ENCODE measurements around the gene HS6ST1. TPM values are rescaled to one million over a fixed set of nuclear protein-coding genes. Genes with fewer than 3 reads are reported as not detected.
A peak's percentile ranks its signal among the peaks of the same experiment; 100 is the strongest.

The HS6ST1 gene
- total RNA-seq, 3 donors from 2014 or later: 15.7 to 38.6 (median 29.8) TPM

GRCh38 chr2:128284037-128284441 lies 34.6 kb downstream of the HS6ST1 start:
- Histone ChIP-seq H3K27me3 (no peaks in the 10 kb centered on the region), H3K36me3 (no peaks in the 10 kb centered on the region), H3K9me3 (no peaks in the 10 kb centered on the region), H3K4me1 (peaks cover 11 to 13% of the 10 kb centered on the region in 2 donors), H3K4me3 (no peak overlapping the region), H3K27ac (no peak overlapping the region)
- no peak for DNase-seq (ENCODE audit: low spot score in 2 of 2)
- intact Hi-C loops (cut with DNase I; ENCODE audit: low total_unique reads): no loop called here
- TF ChIP-seq, protein P1, sequence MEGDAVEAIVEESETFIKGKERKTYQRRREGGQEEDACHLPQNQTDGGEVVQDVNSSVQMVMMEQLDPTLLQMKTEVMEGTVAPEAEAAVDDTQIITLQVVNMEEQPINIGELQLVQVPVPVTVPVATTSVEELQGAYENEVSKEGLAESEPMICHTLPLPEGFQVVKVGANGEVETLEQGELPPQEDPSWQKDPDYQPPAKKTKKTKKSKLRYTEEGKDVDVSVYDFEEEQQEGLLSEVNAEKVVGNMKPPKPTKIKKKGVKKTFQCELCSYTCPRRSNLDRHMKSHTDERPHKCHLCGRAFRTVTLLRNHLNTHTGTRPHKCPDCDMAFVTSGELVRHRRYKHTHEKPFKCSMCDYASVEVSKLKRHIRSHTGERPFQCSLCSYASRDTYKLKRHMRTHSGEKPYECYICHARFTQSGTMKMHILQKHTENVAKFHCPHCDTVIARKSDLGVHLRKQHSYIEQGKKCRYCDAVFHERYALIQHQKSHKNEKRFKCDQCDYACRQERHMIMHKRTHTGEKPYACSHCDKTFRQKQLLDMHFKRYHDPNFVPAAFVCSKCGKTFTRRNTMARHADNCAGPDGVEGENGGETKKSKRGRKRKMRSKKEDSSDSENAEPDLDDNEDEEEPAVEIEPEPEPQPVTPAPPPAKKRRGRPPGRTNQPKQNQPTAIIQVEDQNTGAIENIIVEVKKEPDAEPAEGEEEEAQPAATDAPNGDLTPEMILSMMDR (IDR thresholded peaks at IDR 0.05): no peak
- no peak for TF ChIP-seq POLR2A (IDR thresholded peaks at IDR 0.05)
- no peak for TF ChIP-seq POLR2AphosphoS5 (IDR thresholded peaks at IDR 0.05)

GRCh38 chr2:128282976-128283810 lies 35.5 kb downstream of the HS6ST1 start:
- no peak for TF ChIP-seq POLR2AphosphoS5 (IDR thresholded peaks at IDR 0.05)
- TF ChIP-seq, protein P1 (IDR thresholded peaks at IDR 0.05): no peak
- TF ChIP-seq POLR2A (IDR thresholded peaks at IDR 0.05): no peak
- Histone ChIP-seq H3K27me3 (no peaks in the 10 kb centered on the region), H3K9me3 (no peaks in the 10 kb centered on the region), H3K27ac (peak overlapping the region; percentile 40 to 80), H3K4me3 (no peak overlapping the region), H3K4me1 (peaks cover 11 to 13% of the 10 kb centered on the region in 2 donors), H3K36me3 (no peaks in the 10 kb centered on the region)
- no peak for DNase-seq (ENCODE audit: low spot score in 2 of 2)
- intact Hi-C loops (cut with DNase I; ENCODE audit: low total_unique reads): no loop called here

DNA sequence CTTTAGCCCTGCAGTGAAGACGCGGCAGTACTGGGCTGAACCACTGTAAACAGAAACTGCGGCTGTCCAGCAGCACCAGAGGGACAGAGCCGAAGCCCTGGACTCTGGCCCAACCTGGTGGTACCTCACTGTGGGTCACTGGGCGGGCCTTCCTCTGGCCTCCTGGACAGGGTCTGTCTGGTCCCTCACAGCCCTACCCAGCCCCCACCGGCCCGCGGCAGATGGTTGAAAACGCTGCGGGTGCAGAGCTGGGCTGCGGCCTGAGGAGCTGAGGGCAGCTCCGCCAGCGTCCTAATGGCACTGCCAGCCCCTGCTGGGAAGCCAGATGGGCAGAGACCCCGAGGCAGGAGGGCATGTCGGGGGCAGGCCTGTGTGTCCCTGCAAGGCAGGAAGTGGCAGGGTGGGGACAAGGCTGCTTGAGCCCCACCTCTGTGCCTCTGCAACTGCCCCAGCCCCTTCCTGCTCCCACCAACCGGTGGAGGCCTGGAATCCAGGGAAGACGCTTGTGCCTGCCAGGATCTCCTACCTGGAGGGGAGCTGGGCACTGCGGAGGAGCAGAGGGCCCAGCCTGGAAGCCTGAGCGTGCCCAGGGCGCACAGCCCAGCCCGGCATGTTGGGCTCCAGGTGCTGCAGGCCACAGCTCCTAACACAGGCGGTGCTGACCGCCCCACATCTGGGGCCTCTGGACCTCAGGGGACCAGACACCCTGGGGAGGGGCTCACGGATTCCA lies 36.3 kb downstream of the HS6ST1 start:
- Histone ChIP-seq H3K4me1 (peaks cover 11 to 13% of the 10 kb centered on the region in 2 donors), H3K36me3 (no peaks in the 10 kb centered on the region), H3K4me3 (peak overlapping the region in 2 of 3 donors; percentile 12 to 46), H3K9me3 (no peaks in the 10 kb centered on the region), H3K27me3 (no peaks in the 10 kb centered on the region), H3K27ac (peak overlapping the region; percentile 40 to 80)
- TF ChIP-seq, protein P1 (IDR thresholded peaks at IDR 0.05): no peak
- TF ChIP-seq POLR2A (IDR thresholded peaks at IDR 0.05) (no peak), POLR2AphosphoS5 (IDR thresholded peaks at IDR 0.05) (no peak)
- DNase-seq (ENCODE audit: low spot score in 2 of 2): no peak
- intact Hi-C loops (cut with DNase I; ENCODE audit: low total_unique reads): no loop called here

DNA sequence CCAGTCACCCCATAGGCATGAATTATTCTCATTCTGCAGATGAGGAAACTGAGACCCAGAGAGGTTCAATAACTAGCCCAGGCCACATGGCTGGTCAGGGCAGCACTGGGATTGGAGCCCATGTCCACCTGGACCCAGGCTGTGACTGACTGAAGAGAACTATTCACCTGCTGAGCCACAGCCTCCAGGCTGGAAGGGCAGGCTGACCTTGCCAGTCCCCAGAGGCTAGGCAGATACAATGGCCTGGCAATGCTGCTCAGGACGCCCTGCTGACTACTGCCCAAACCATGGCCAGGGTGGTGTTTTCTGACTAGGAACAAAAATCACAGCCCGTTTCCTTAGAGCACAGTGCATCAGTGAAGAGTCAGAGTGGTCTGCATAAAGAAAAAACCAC lies 36.8 kb downstream of the HS6ST1 start:
- peak in 1 of 2 donors; percentile 22 for DNase-seq (ENCODE audit: low spot score in 2 of 2)
- Histone ChIP-seq H3K4me1 (peaks cover 11 to 13% of the 10 kb centered on the region in 2 donors), H3K27me3 (no peaks in the 10 kb centered on the region), H3K36me3 (no peaks in the 10 kb centered on the region), H3K9me3 (no peaks in the 10 kb centered on the region), H3K4me3 (peak overlapping the region in 1 of 3 donors; percentile 46), H3K27ac (peak overlapping the region; percentile 2 to 80)
- intact Hi-C loops (cut with DNase I; ENCODE audit: low total_unique reads): no loop called here
- TF ChIP-seq POLR2A (IDR thresholded peaks at IDR 0.05) (no peak), POLR2AphosphoS5 (IDR thresholded peaks at IDR 0.05) (no peak)
- TF ChIP-seq, protein P1 (IDR thresholded peaks at IDR 0.05): no peak

DNA sequence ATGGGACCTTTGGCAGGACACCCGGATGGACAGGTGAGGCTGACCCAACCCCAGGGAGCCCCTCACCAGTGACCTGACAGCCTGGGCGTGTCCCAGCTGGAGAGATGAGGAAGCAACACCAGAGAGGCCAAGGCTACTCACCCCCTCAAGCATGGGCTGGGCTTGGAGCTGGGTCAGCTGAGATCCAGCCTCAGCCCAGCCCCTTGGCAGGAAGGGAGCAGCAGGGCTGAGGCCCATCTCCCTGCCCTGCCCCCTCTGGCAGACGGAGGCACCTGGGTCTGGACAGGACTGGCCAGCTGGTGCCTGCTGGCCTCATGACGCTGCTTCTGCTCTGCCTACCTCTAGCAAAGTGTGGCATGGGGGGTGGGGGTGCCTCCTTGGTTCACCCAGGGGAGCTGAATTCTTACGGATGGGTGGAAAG lies 37.8 kb downstream of the HS6ST1 start:
- DNase-seq (ENCODE audit: low spot score in 2 of 2): peak in 1 of 2 donors; percentile 48
- Histone ChIP-seq H3K9me3 (no peaks in the 10 kb centered on the region), H3K27ac (peak overlapping the region; percentile 2 to 61), H3K36me3 (no peaks in the 10 kb centered on the region), H3K27me3 (no peaks in the 10 kb centered on the region), H3K4me3 (no peak overlapping the region), H3K4me1 (peaks cover 11 to 13% of the 10 kb centered on the region in 2 donors)
- no peak for TF ChIP-seq POLR2A (IDR thresholded peaks at IDR 0.05)
- TF ChIP-seq, protein P1 (IDR thresholded peaks at IDR 0.05): no peak
- TF ChIP-seq POLR2AphosphoS5 (IDR thresholded peaks at IDR 0.05): no peak
- intact Hi-C loops (cut with DNase I; ENCODE audit: low total_unique reads): no loop called here
